Tibial nerve (tissue), 4 donors: Measurements from ENCODE around the gene NOL4L. TPM values are rescaled to one million over a fixed set of nuclear protein-coding genes. Genes with fewer than 3 reads are reported as not detected.

Experiments
- DNase-seq, 2 donors: peaks; one replicate each; pipeline ENCODE4 v3.0.0-alpha.2; 2019; ENCODE audit warnings: low spot score in 2 of 2
- H3K27ac ChIP-seq, 4 donors: fragments of 200-600 bp; sonication (generic) in 3 of 4; one replicate each; pipeline ENCODE4 v1.5.1; 2017 to 2019; ENCODE audit warnings: mild to moderate bottlenecking in 1 of 4
- H3K27me3 ChIP-seq, 2 donors: fragments of 200-600 bp; sonication (generic) in 1 of 2; one replicate each; pipeline versions ENCODE4 v1.5.1 to v1.6.0; 2017 to 2019
- H3K36me3 ChIP-seq, 3 donors: fragments of 200-600 bp; sonication (generic); one replicate each; pipeline ENCODE4 v1.5.1; 2018 to 2019
- H3K4me1 ChIP-seq, 4 donors: fragments of 200-600 bp; sonication (generic) in 3 of 4; one replicate each; pipeline ENCODE4 v1.5.1; 2017 to 2019
- H3K4me3 ChIP-seq, 4 donors: fragments of 200-600 bp; sonication (generic) in 3 of 4; one replicate each; pipeline ENCODE4 v1.5.1; 2017 to 2019; ENCODE audit warnings: mild to moderate bottlenecking in 1 of 4, moderate library complexity in 1 of 4
- H3K9me3 ChIP-seq, 4 donors: fragments of 200-600 bp; sonication (generic) in 3 of 4; one replicate each; pipeline ENCODE4 v1.5.1; 2017 to 2019
- EP300 ChIP-seq, 2 donors: sonication (generic); formaldehyde crosslinking; IDR thresholded peaks; one replicate each; pipeline ENCODE4 v1.6.1; 2017; ENCODE audit warnings: antibody characterized with exemption in 2 of 2, mild to moderate bottlenecking in 1 of 2
- POLR2A ChIP-seq, 2 donors: fragments of 450-650 bp; IDR thresholded peaks; one replicate each; pipeline ENCODE4 v1.6.1; 2017; ENCODE audit warnings: antibody characterized with exemption in 2 of 2, mild to moderate bottlenecking in 2 of 2, moderate library complexity in 2 of 2
- WGBS, 2 donors: methylation state at CpG; one replicate each; pipeline ENCODE4 v1.1.5; 2018; 5-methylcytosine and 5-hydroxymethylcytosine counted together
- total RNA-seq, 4 donors: library from RNA; depleted of rRNA; stranded (reverse); fragments of >200 nt; gene quantifications; one replicate each; pipeline ENCODE4 v1.1.0, GENCODE V29; 2016
- TF ChIP-seq, protein P1 (sequence below), 5 experiments: fragments of 200-600 bp in 3 of 5; fragments of 450-650 bp in 2 of 5; sonication (generic) in 3 of 5; IDR thresholded peaks; one replicate each; pipeline ENCODE4 v1.5.1; 2016 to 2019; ENCODE audit warnings: antibody characterized with exemption in 5 of 5, mild to moderate bottlenecking in 3 of 5, moderate library complexity in 2 of 5

The NOL4L gene
- total RNA-seq, 4 donors from 2014 or later: 11.5 to 22.3 (median 19.9) TPM

DNA sequence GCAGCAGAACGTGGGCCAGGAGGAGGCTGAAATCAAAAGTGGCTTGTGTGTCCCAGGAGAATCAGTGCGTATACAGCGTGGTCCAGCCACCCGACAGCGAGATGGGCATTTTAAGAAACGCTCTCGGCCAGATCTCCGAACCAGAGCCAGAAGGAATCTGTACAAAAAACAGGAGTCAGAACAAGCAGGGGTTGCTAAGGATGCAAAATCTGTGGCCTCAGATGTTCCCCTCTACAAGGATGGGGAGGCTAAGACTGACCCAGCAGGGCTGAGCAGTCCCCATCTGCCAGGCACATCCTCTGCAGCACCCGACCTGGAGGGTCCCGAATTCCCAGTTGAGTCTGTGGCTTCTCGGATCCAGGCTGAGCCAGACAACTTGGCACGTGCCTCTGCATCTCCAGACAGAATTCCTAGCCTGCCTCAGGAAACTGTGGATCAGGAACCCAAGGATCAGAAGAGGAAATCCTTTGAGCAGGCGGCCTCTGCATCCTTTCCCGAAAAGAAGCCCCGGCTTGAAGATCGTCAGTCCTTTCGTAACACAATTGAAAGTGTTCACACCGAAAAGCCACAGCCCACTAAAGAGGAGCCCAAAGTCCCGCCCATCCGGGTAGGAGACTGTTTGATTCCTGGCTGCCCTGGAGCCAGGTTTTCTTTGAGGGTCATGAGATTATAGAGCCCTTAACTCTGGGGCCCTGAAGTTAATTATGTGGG is 151.7 kb downstream of the NOL4L start:
- TF ChIP-seq EP300 (IDR thresholded peaks at IDR 0.05): peak in 1 of 2 donors; percentile 49
- TF ChIP-seq, protein P1, sequence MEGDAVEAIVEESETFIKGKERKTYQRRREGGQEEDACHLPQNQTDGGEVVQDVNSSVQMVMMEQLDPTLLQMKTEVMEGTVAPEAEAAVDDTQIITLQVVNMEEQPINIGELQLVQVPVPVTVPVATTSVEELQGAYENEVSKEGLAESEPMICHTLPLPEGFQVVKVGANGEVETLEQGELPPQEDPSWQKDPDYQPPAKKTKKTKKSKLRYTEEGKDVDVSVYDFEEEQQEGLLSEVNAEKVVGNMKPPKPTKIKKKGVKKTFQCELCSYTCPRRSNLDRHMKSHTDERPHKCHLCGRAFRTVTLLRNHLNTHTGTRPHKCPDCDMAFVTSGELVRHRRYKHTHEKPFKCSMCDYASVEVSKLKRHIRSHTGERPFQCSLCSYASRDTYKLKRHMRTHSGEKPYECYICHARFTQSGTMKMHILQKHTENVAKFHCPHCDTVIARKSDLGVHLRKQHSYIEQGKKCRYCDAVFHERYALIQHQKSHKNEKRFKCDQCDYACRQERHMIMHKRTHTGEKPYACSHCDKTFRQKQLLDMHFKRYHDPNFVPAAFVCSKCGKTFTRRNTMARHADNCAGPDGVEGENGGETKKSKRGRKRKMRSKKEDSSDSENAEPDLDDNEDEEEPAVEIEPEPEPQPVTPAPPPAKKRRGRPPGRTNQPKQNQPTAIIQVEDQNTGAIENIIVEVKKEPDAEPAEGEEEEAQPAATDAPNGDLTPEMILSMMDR (IDR thresholded peaks at IDR 0.05): no peak
- Histone ChIP-seq H3K27ac (peak overlapping the region in 1 of 4 donors; percentile 11), H3K27me3 (no peaks in the 10 kb centered on the region), H3K4me3 (no peak overlapping the region), H3K36me3 (peaks cover 0 to 99% (median 28%) of the 10 kb centered on the region in 3 donors), H3K4me1 (peaks cover 0 to 15% (median 0%) of the 10 kb centered on the region in 4 donors), H3K9me3 (no peaks in the 10 kb centered on the region)
- no peak for DNase-seq
- WGBS, 2 donors: 63 to 68% methylated on average over 18 to 20 of the region's 20 CpGs

GRCh38 chr20:32432277-32432676 is 152.9 kb downstream of the NOL4L start:
- Histone ChIP-seq H3K9me3 (no peaks in the 10 kb centered on the region), H3K27me3 (no peaks in the 10 kb centered on the region), H3K4me1 (peaks cover 0 to 15% (median 0%) of the 10 kb centered on the region in 4 donors), H3K36me3 (peaks cover 0 to 99% (median 26%) of the 10 kb centered on the region in 3 donors), H3K4me3 (no peak overlapping the region), H3K27ac (no peak overlapping the region)
- no peak for DNase-seq
- TF ChIP-seq, protein P1 (IDR thresholded peaks at IDR 0.05): no peak
- TF ChIP-seq EP300 (IDR thresholded peaks at IDR 0.05) (no peak), POLR2A (IDR thresholded peaks at IDR 0.05) (no peak)
- 52 to 67% methylated on average over 2 of the region's 2 CpGs for WGBS, 2 donors

DNA sequence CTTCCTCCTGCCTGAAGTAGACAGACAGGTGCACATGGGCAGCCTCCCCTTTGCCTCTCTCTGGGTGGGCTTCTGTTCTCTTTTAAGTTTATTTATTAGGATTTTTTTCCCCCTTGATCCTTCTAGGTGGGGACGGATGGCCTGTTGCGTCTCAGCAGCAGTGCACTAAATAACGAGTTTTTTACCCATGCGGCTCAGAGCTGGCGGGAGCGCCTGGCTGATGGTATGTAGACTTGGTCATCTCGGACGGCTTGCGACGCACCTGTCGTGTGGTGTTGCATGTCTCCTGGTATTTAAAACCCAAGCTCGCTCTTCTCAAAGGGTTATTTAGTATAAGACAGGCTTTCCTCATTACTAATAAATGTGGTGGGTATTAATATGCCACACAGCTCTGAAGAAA is 153.7 kb downstream of the NOL4L start:
- TF ChIP-seq EP300 (IDR thresholded peaks at IDR 0.05) (no peak), POLR2A (IDR thresholded peaks at IDR 0.05) (no peak)
- 95 to 97% methylated on average over 12 of the region's 12 CpGs for WGBS, 2 donors
- H3K9me3 ChIP-seq: no peaks in the 10 kb centered on the region
- H3K4me3 ChIP-seq: no peak overlapping the region
- no peak overlapping the region for H3K27ac ChIP-seq
- peaks cover 0 to 91% (median 23%) of the 10 kb centered on the region in 3 donors for H3K36me3 ChIP-seq
- H3K4me1 ChIP-seq: peaks cover 0 to 15% (median 0%) of the 10 kb centered on the region in 4 donors
- H3K27me3 ChIP-seq: no peaks in the 10 kb centered on the region
- DNase-seq: no peak

GRCh38 chr20:32429745-32430360 is 155.3 kb downstream of the NOL4L start:
- Histone ChIP-seq H3K4me1 (peaks cover 0 to 15% (median 0%) of the 10 kb centered on the region in 4 donors), H3K27me3 (no peaks in the 10 kb centered on the region), H3K9me3 (no peaks in the 10 kb centered on the region), H3K36me3 (peaks cover 0 to 75% (median 9%) of the 10 kb centered on the region in 3 donors), H3K4me3 (no peak overlapping the region), H3K27ac (peak overlapping the region in 1 of 4 donors; percentile 6)
- 78 to 81% methylated on average over 16 of the region's 16 CpGs for WGBS, 2 donors
- no peak for DNase-seq
- TF ChIP-seq EP300 (IDR thresholded peaks at IDR 0.05) (no peak), POLR2A (IDR thresholded peaks at IDR 0.05) (no peak)
- TF ChIP-seq, protein P1 (IDR thresholded peaks at IDR 0.05): no peak

DNA sequence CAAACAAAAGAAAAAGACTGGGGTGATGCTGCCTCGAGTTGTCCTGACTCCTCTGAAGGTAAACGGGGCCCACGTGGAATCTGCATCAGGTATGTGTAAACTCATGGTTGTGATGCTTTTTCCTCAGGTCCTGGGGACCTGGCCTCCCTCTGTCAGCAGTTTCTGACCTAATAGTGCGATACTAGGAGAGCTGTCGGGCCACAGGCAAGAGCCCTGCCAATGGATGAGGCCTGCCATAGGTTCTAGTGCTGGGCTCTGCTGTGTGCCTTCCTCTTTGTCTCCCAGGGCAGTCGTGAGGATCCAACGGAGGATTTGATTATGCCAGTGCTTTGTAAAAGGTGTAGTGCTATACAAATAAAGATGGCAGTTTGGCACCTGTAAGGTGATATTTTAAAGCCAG is 155.8 kb downstream of the NOL4L start:
- Histone ChIP-seq H3K36me3 (peaks cover 0 to 69% (median 9%) of the 10 kb centered on the region in 3 donors), H3K4me1 (peaks cover 0 to 15% (median 0%) of the 10 kb centered on the region in 4 donors), H3K4me3 (no peak overlapping the region), H3K9me3 (no peaks in the 10 kb centered on the region), H3K27ac (peak overlapping the region in 1 of 4 donors; percentile 6), H3K27me3 (no peaks in the 10 kb centered on the region)
- TF ChIP-seq, protein P1 (IDR thresholded peaks at IDR 0.05): no peak
- TF ChIP-seq POLR2A (IDR thresholded peaks at IDR 0.05) (no peak), EP300 (IDR thresholded peaks at IDR 0.05) (no peak)
- 85 to 90% methylated on average over 7 of the region's 7 CpGs for WGBS, 2 donors
- no peak for DNase-seq
